Measurements from ENCODE around the gene CEBPE. TPM values are rescaled to one million over a fixed set of nuclear protein-coding genes. Genes with fewer than 3 reads are reported as not detected.

Gene CEBPE
- total RNA-seq, 2 donors from 2014 or later: not detected

DNA sequence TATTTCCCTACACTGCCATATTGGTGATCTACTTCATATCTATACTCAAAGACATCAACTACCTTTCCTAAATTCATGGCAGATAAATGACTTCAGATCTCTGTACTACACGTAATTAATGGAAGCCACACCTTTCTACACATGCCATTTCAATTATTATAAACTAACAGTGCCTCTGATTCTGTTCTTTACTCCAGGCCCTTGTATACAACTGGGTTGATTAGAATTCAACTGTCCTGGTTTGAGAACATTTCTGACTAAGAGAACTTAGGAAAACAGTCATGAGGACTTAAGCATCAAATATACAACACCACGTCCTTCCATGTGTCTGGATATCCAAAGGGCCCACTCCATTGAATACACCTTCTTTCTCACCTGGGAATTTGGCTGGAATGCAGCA lies 26.0 kb downstream of the CEBPE start:
- H3K4me1 ChIP-seq: peaks cover 31% of the 10 kb centered on the region
- TF ChIP-seq CTCF (IDR thresholded peaks at IDR 0.05): no peak
- TF ChIP-seq POLR2A (IDR thresholded peaks at IDR 0.05): no peak

DNA sequence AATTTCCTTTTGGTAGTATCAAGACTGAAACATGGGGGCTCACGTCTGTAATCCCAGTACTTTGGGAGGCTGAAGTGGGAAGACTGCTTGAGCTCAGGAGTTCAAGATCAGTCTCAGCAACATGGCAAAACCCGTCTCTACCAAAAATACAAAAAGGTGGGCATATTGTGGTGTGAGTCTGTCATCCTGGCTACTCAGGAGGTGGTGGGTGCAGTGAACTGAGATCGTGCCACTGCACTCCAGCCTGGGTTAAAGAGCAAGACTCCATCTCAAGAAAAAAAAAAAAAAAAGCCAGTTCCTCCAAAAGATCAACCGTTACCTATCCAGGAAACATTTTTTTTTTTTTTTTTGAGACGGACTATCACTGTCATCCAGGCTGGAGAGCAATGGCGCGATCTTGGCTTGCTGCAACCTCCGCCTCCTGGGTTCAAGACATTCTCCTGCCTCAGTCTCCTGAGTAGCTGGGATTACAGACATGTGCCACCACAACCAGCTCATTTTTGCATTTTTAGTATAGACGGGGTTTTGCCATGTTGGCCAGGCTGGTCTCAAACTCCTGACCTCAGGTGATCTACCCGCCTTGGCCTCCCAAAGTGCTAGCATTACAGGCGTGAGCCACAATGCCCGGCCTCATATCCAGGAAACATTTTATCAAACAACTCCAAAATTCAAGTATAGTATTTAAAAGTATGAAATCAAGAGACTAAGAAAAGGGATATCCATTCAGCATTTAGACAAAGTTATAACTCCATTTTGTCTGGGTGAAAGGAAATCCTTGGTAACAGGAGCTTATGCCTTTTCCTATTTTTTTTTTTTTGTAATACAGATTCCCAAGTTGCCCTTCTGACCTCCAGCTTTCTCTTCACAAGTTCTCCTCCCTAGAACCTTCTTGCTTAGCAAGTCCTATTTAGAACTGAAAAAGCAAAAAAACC lies 27.5 kb downstream of the CEBPE start:
- ATAC-seq (no peak), DNase-seq (no peak)
- H3K4me3 ChIP-seq: no peak overlapping the region
- no peaks in the 10 kb centered on the region for H3K9me3 ChIP-seq
- H3K27ac ChIP-seq: no peak overlapping the region
- TF ChIP-seq POLR2A (IDR thresholded peaks at IDR 0.05) (no peak), CTCF (IDR thresholded peaks at IDR 0.05) (no peak)
- intact Hi-C loops (cut with DNase I): no loop called here
- 82% methylated on average over 12 of the region's 12 CpGs for WGBS, 2 donors
- peaks cover 22% of the 10 kb centered on the region for H3K4me1 ChIP-seq
- H3K27me3 ChIP-seq: no peaks in the 10 kb centered on the region
- H3K36me3 ChIP-seq (replicated peaks in 1 of 2; ENCODE audit: insufficient read depth in 1 of 2, low read depth in 2 of 2): peaks cover 0 to 21% of the 10 kb centered on the region in 2 donors

More for the DNA sequence above, 26.0 kb downstream of the CEBPE start:
- DNase-seq: no peak
- intact Hi-C loops (cut with DNase I): no loop called here
- Histone ChIP-seq H3K4me3 (no peak overlapping the region), H3K27me3 (no peaks in the 10 kb centered on the region), H3K36me3 (replicated peaks in 1 of 2; ENCODE audit: insufficient read depth in 1 of 2, low read depth in 2 of 2) (peaks cover 0 to 17% of the 10 kb centered on the region in 2 donors), H3K9me3 (no peaks in the 10 kb centered on the region), H3K27ac (no peak overlapping the region)
- WGBS, 2 donors: 66 to 72% methylated on average over 2 of the region's 2 CpGs
- ATAC-seq: no peak

DNA sequence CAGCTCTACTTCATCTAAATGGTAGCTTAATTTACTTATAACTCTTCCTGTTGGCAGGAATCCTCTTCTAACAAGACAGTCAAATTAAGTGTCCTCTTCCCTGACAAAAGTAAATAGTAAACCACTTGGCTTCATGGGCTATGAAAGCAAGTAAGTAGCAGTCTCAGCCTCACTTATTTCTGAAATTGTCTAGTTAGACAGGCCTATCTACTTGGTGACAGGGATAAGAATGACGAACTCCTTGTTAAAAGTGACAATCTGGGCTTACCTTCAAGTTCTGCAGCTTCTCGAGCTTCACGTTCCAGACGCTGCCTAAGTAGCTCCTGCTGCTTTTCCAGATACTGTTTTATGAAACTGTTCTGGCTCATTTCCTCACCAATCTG lies 28.8 kb downstream of the CEBPE start:
- H3K27ac ChIP-seq: no peak overlapping the region

DNA sequence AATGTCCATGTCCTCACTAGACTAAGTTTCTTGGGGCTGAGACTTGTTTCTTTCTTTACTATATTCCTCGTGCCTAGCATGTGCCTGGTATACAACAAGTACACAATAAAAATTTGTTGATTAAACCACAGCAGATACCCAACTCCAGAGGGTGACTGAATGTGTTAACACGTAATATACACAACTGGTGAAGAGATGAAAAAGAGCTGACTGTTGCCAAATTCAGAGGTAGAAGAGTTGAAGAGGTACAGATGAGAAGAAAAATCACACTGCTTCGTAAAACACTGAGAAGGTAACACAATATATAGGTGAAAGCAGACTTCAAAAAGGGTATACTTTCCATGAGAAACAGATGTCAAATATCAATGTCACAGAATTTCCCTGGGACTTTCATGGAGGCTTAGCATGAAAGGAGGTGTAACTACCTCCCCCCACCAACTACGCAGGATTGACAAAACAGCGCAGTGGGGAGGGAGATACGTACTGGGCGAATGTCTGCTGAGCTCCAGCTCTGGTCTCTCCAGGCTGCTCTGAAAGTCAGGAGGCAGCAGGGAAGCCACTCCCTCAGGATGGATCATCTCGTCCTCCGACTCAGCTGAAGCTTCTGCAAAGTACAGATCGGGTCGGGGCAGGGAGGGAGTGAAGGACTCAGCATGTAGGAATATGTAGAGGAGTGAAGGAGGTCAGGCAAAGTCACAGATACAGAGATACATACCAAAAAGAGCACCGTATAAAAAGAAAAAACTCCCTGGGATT lies 29.4 kb downstream of the CEBPE start:
- Histone ChIP-seq H3K27me3 (no peaks in the 10 kb centered on the region), H3K27ac (no peak overlapping the region), H3K36me3 (replicated peaks in 1 of 2; ENCODE audit: insufficient read depth in 1 of 2, low read depth in 2 of 2) (peaks cover 0 to 30% of the 10 kb centered on the region in 2 donors), H3K4me1 (peaks cover 18% of the 10 kb centered on the region), H3K4me3 (no peak overlapping the region), H3K9me3 (no peaks in the 10 kb centered on the region)
- WGBS, 2 donors: 91 to 95% methylated on average over 10 to 12 of the region's 12 CpGs
- intact Hi-C loops (cut with DNase I): no loop called here
- ATAC-seq (no peak), DNase-seq (no peak)
- no peak for TF ChIP-seq CTCF (IDR thresholded peaks at IDR 0.05)
- no peak for TF ChIP-seq POLR2A (IDR thresholded peaks at IDR 0.05)

More for the DNA sequence above, 28.8 kb downstream of the CEBPE start:
- Histone ChIP-seq H3K9me3 (no peaks in the 10 kb centered on the region), H3K36me3 (replicated peaks in 1 of 2; ENCODE audit: insufficient read depth in 1 of 2, low read depth in 2 of 2) (peaks cover 0 to 28% of the 10 kb centered on the region in 2 donors), H3K27me3 (no peaks in the 10 kb centered on the region), H3K4me1 (peaks cover 18% of the 10 kb centered on the region), H3K4me3 (no peak overlapping the region)
- ATAC-seq (no peak), DNase-seq (no peak)
- intact Hi-C loops (cut with DNase I): no loop called here
- 79 to 88% methylated on average over 4 of the region's 4 CpGs for WGBS, 2 donors
- no peak for TF ChIP-seq POLR2A (IDR thresholded peaks at IDR 0.05)
- no peak for TF ChIP-seq CTCF (IDR thresholded peaks at IDR 0.05)

Data from body of pancreas (tissue), 4 donors.